Caco-2 (cell line): ENCODE measurements around the gene GTF2H3. TPM values are rescaled to one million over a fixed set of nuclear protein-coding genes. Genes with fewer than 3 reads are reported as not detected.

Experiments
- BruUV-seq: library from RNA; stranded (reverse); fragments of 400-500 nt; replicated peaks from 2 replicates; lab custom pipeline; 2021; lab: Mats Ljungman, UMichigan
- CTCF ChIA-PET: fragments of 300-600 bp; sonication (Branson Sonifier 250); formaldehyde crosslinking; loops from one replicate; lab custom pipeline; 2022; ENCODE audit warnings: antibody characterized with exemption; lab: Charles Lee
- POLR2A ChIA-PET: fragments of 300-600 bp; sonication (Branson Sonifier 250); formaldehyde crosslinking; loops from one replicate; lab custom pipeline; 2022; ENCODE audit warnings: antibody characterized with exemption; lab: Charles Lee
- DNase-seq, 2 experiments: peaks; one replicate each; pipeline versions ENCODE4 v3.0.0 to v3.0.0-alpha.2; 2020 to 2022
- H3K27me3 ChIP-seq: replicated peaks from 2 replicates; pipeline ENCODE4 v1.6.0; 2011; ENCODE audit warnings: low read length; ENCODE audit not compliant: control insufficient read depth, insufficient read depth
- H3K36me3 ChIP-seq: 2 replicates; pipeline ENCODE4 v1.5.1; 2011; ENCODE audit warnings: low read length; ENCODE audit not compliant: control insufficient read depth, insufficient read depth
- H3K4me1 ChIP-seq: fragments of 250-450 bp; sonication (Bioruptor Pico); 2 replicates; pipeline ENCODE4 v1.5.1; 2020; ENCODE audit warnings: mild to moderate bottlenecking
- H3K4me3 ChIP-seq: 2 replicates; pipeline ENCODE4 v1.5.1; 2011; ENCODE audit warnings: low read depth, mild to moderate bottlenecking, control low read depth, low read length
- H3K9me3 ChIP-seq: fragments of 250-450 bp; sonication (Bioruptor Pico); 2 replicates; pipeline ENCODE4 v1.5.1; 2020; ENCODE audit warnings: mild to moderate bottlenecking, moderate library complexity
- H3K27ac Mint-ChIP-seq: one replicate; pipeline ENCODE4 v1.8.0; 2022; ENCODE audit warnings: mixed read lengths; ENCODE audit not compliant: unreplicated experiment
- H3K27me3 Mint-ChIP-seq: one replicate; pipeline ENCODE4 v1.8.0; 2022; ENCODE audit warnings: mixed read lengths; ENCODE audit not compliant: insufficient read depth, unreplicated experiment
- H3K36me3 Mint-ChIP-seq: one replicate; pipeline ENCODE4 v1.8.0; 2022; ENCODE audit warnings: mild to moderate bottlenecking, mixed read lengths; ENCODE audit not compliant: insufficient read depth, unreplicated experiment
- H3K4me1 Mint-ChIP-seq: one replicate; pipeline ENCODE4 v1.8.0; 2022; ENCODE audit warnings: low read depth, mixed read lengths; ENCODE audit not compliant: unreplicated experiment
- H3K4me3 Mint-ChIP-seq: one replicate; pipeline ENCODE4 v1.8.0; 2022; ENCODE audit warnings: mild to moderate bottlenecking, moderate library complexity, mixed read lengths; ENCODE audit not compliant: unreplicated experiment
- H3K9me3 Mint-ChIP-seq: one replicate; pipeline ENCODE4 v1.8.0; 2022; ENCODE audit warnings: mixed read lengths; ENCODE audit not compliant: unreplicated experiment
- intact Hi-C: fragments of 100-400 bp; cut with micrococcal nuclease; formaldehyde crosslinking; loops from one replicate; pipeline ENCODE4 v1.10.0; 2022; ENCODE audit not compliant: unreplicated experiment
- total RNA-seq: library from RNA; stranded (reverse); gene quantifications from 2 replicates; pipeline ENCODE4 v1.2.3, GENCODE V29; 2022
- TF ChIP-seq, protein P1 (sequence below), 2 experiments: fragments of 200-600 bp in 1 of 2; IDR thresholded peaks; 1 replicate in 1 of 2; 2 replicates in 1 of 2; pipeline versions ENCODE4 v1.5.1 to v1.8.0; 2011 to 2022; ENCODE audit warnings: antibody characterized with exemption in 1 of 2, control low read depth in 1 of 2, inconsistent platforms in 1 of 2, low read depth in 1 of 2, low read length in 1 of 2, mild to moderate bottlenecking in 1 of 2, moderate library complexity in 1 of 2; ENCODE audit not compliant: insufficient read depth in 1 of 2, severe bottlenecking in 1 of 2, unreplicated experiment in 1 of 2

Gene GTF2H3
- total RNA-seq, 1 experiment from 2014 or later = 44.8 TPM

DNA sequence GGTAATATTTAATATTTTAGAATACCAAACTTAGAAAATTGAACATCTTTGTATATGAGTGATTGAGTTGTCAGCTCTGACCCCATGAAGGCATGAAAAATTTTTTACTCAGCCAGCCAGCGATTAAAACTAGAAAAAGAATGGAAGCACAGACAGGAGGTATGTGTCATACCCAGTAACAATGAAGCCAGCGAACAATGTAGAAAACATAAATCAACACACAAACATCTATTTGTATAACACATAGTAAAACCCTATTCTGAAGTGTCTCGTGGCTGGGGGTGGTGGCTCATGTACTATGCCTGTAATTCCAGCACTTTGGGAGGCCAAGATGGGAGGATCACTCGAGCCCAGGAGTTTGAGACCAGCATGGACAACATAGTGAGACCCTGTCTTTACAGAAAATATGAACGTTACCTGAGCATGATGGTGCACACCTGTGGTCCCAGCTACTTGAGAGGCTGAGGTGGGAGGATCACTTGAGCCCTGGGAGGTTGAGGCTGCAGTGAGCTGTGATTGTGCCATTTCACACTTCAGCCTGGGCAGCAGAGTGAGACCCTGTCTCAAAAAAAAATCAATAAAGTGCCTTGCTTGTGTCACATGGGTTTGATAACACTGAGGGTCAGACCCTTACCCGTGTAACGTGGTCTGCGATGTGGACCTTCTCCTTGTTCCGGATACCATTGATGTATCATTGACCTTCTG lies 43.1 kb downstream of the GTF2H3 start:
- Mint-ChIP-seq H3K27me3 (no peaks in the 10 kb centered on the region), H3K36me3 (no peaks in the 10 kb centered on the region), H3K27ac (no peak overlapping the region), H3K4me1 (peaks cover 5% of the 10 kb centered on the region), H3K9me3 (no peaks in the 10 kb centered on the region), H3K4me3 (no peak overlapping the region)
- Histone ChIP-seq H3K36me3 (no peaks in the 10 kb centered on the region), H3K27me3 (no peaks in the 10 kb centered on the region), H3K9me3 (no peaks in the 10 kb centered on the region), H3K4me3 (no peak overlapping the region), H3K4me1 (no peaks in the 10 kb centered on the region)
- intact Hi-C loops = no loop called here
- ChIA-PET CTCF (no interaction called here), POLR2A (no interaction called here)
- DNase-seq = no peak
- BruUV-seq = no TSS peak
- TF ChIP-seq, protein P1, sequence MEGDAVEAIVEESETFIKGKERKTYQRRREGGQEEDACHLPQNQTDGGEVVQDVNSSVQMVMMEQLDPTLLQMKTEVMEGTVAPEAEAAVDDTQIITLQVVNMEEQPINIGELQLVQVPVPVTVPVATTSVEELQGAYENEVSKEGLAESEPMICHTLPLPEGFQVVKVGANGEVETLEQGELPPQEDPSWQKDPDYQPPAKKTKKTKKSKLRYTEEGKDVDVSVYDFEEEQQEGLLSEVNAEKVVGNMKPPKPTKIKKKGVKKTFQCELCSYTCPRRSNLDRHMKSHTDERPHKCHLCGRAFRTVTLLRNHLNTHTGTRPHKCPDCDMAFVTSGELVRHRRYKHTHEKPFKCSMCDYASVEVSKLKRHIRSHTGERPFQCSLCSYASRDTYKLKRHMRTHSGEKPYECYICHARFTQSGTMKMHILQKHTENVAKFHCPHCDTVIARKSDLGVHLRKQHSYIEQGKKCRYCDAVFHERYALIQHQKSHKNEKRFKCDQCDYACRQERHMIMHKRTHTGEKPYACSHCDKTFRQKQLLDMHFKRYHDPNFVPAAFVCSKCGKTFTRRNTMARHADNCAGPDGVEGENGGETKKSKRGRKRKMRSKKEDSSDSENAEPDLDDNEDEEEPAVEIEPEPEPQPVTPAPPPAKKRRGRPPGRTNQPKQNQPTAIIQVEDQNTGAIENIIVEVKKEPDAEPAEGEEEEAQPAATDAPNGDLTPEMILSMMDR (IDR thresholded peaks at IDR 0.05; ENCODE audit: insufficient read depth in 1 of 2, low read depth in 1 of 2, low read length in 1 of 2, severe bottlenecking in 1 of 2, unreplicated experiment in 1 of 2) = no peak

DNA sequence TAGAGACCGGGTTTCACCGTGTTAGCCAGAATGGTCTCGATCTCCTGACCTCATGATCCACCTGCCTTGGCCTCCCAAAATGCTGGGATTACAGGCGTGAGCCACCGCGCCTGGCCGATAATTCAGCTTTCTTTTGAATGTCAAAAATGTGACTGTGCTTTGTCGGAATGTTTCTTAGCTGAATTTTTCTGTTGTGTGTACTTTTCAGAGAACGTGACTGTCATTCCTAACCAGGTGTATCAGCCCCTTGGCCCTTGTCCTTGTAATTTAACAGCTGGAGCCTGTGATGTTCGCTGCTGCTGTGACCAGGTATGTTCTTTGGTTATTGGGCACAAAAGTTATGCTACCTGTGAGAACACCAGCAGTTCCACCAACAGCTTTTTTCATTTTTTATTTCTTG lies 45.4 kb downstream of the GTF2H3 start:
- ChIA-PET CTCF (interaction anchor here (0.6 kb wide), 1 partner anchor 231 kb away, joined by 3 read pairs; no protein-coding TSS in a partner anchor), POLR2A (no interaction called here)
- no peak overlapping the region for H3K27ac Mint-ChIP-seq
- H3K27me3 ChIP-seq = no peaks in the 10 kb centered on the region
- no peaks in the 10 kb centered on the region for H3K36me3 Mint-ChIP-seq
- no peaks in the 10 kb centered on the region for H3K27me3 Mint-ChIP-seq
- H3K4me3 Mint-ChIP-seq = no peak overlapping the region
- DNase-seq = no peak
- no peaks in the 10 kb centered on the region for H3K9me3 ChIP-seq
- H3K4me1 ChIP-seq = no peaks in the 10 kb centered on the region
- H3K9me3 Mint-ChIP-seq = no peaks in the 10 kb centered on the region
- intact Hi-C loops = no loop called here
- H3K36me3 ChIP-seq = no peaks in the 10 kb centered on the region
- TF ChIP-seq, protein P1 (IDR thresholded peaks at IDR 0.05; ENCODE audit: insufficient read depth in 1 of 2, low read depth in 1 of 2, low read length in 1 of 2, severe bottlenecking in 1 of 2, unreplicated experiment in 1 of 2) = no peak
- no peaks in the 10 kb centered on the region for H3K4me1 Mint-ChIP-seq
- no TSS peak for BruUV-seq
- no peak overlapping the region for H3K4me3 ChIP-seq

GRCh38 chr12:123681605-123682004 lies 48.0 kb downstream of the GTF2H3 start:
- TF ChIP-seq, protein P1 (IDR thresholded peaks at IDR 0.05; ENCODE audit: insufficient read depth in 1 of 2, low read depth in 1 of 2, low read length in 1 of 2, severe bottlenecking in 1 of 2, unreplicated experiment in 1 of 2) = no peak

More at GRCh38 chr12:123681605-123682004, 48.0 kb downstream of the GTF2H3 start:
- no peaks in the 10 kb centered on the region for H3K36me3 ChIP-seq
- no peak for DNase-seq
- H3K4me1 ChIP-seq = no peaks in the 10 kb centered on the region
- intact Hi-C loops = no loop called here
- no peak overlapping the region for H3K4me3 ChIP-seq
- CTCF ChIA-PET = no interaction called here
- Mint-ChIP-seq H3K9me3 (no peaks in the 10 kb centered on the region), H3K4me1 (no peaks in the 10 kb centered on the region), H3K27me3 (no peaks in the 10 kb centered on the region), H3K36me3 (peaks cover 6% of the 10 kb centered on the region), H3K4me3 (no peak overlapping the region), H3K27ac (no peak overlapping the region)
- no peaks in the 10 kb centered on the region for H3K9me3 ChIP-seq
- no peaks in the 10 kb centered on the region for H3K27me3 ChIP-seq
- POLR2A ChIA-PET = no interaction called here
- BruUV-seq = no TSS peak
